H1 (cell line): ENCODE results near the gene ADAM12. TPM values are rescaled to one million over a fixed set of nuclear protein-coding genes. Genes with fewer than 3 reads are reported as not detected.

ENCODE experiments used
- CTCF ChIA-PET: fragments of 300-600 bp; sonication (Branson Sonifier 250); formaldehyde crosslinking; loops from one replicate; lab custom pipeline; 2021; ENCODE audit not compliant: partially characterized antibody; lab: Charles Lee
- POLR2A ChIA-PET: fragments of 300-600 bp; sonication (Branson Sonifier 250); formaldehyde crosslinking; loops from one replicate; lab custom pipeline; 2021; ENCODE audit warnings: inconsistent platforms; ENCODE audit not compliant: partially characterized antibody; lab: Charles Lee
- DNase-seq, 2 experiments: peaks; one replicate each; pipeline versions ENCODE4 v3.0.0 to v3.0.0-alpha.2; 2010 to 2022; ENCODE audit warnings: low spot score in 2 of 2, low read depth in 1 of 2, mixed read lengths in 1 of 2
- FAIRE-seq: peaks from 2 replicates; lab custom pipeline; 2011; peaks lifted over from hg19 to GRCh38; lab: Jason Lieb, UNC
- H2AFZ ChIP-seq: 2 replicates; pipeline ENCODE4 v1.8.1; 2012; ENCODE audit warnings: low read length, inconsistent platforms
- H2AK5ac ChIP-seq: 2 replicates; pipeline ENCODE4 v1.6.1; 2013; ENCODE audit warnings: low read depth, low read length
- H2BK120ac ChIP-seq: replicated peaks from 2 replicates; pipeline ENCODE3; 2013; ENCODE audit warnings: low read depth, low read length, inconsistent platforms
- H2BK12ac ChIP-seq: 2 replicates; pipeline ENCODE4 v1.6.1; 2013; ENCODE audit warnings: low read depth, low read length
- H2BK15ac ChIP-seq: 2 replicates; pipeline ENCODE4 v1.6.1; 2013; ENCODE audit warnings: low read length
- H2BK20ac ChIP-seq: 2 replicates; pipeline ENCODE4 v1.6.1; 2013; ENCODE audit warnings: low read length
- H2BK5ac ChIP-seq: 2 replicates; pipeline ENCODE4 v1.6.1; 2013; ENCODE audit warnings: low read depth, low read length
- H3K14ac ChIP-seq: 2 replicates; pipeline ENCODE4 v1.6.1; 2013; ENCODE audit warnings: inconsistent platforms; ENCODE audit not compliant: insufficient read length
- H3K18ac ChIP-seq: 2 replicates; pipeline ENCODE4 v1.6.1; 2013; ENCODE audit warnings: low read length; ENCODE audit errors: extremely low read depth
- H3K23ac ChIP-seq: 2 replicates; pipeline ENCODE4 v1.6.1; 2013; ENCODE audit warnings: inconsistent platforms; ENCODE audit not compliant: insufficient read length
- H3K23me2 ChIP-seq: 2 replicates; pipeline ENCODE4 v1.6.1; 2013; ENCODE audit warnings: low read depth, low read length
- H3K27ac ChIP-seq: 2 replicates; pipeline ENCODE4 v1.6.1; 2011; ENCODE audit warnings: low read depth, low read length, inconsistent platforms
- H3K27me3 ChIP-seq, 4 experiments: replicated peaks in 1 of 4; 1 replicate in 1 of 4; 2 replicates in 3 of 4; pipeline versions ENCODE4 v1.6.1 to v1.8.1; 2011 to 2013; ENCODE audit warnings: low read length in 3 of 4, mild to moderate bottlenecking in 3 of 4, inconsistent platforms in 2 of 4, mixed read lengths in 2 of 4, moderate library complexity in 1 of 4; ENCODE audit not compliant: control insufficient read depth in 3 of 4, insufficient read depth in 3 of 4; ENCODE audit errors: extremely low read depth in 1 of 4
- H3K36me3 ChIP-seq, 4 experiments: 2 replicates each; pipeline versions ENCODE4 v1.6.1 to v1.8.1; 2011 to 2013; ENCODE audit warnings: mild to moderate bottlenecking in 4 of 4, low read length in 3 of 4, moderate library complexity in 2 of 4, control low read depth in 1 of 4, inconsistent platforms in 1 of 4; ENCODE audit not compliant: insufficient read depth in 4 of 4, control insufficient read depth in 2 of 4
- H3K4ac ChIP-seq: replicated peaks from 2 replicates; pipeline ENCODE3; 2013; ENCODE audit warnings: low read length, low read depth, mixed read lengths, inconsistent platforms; ENCODE audit not compliant: insufficient read length
- H3K4me1 ChIP-seq, 4 experiments: replicated peaks in 1 of 4; 1 replicate in 1 of 4; 2 replicates in 3 of 4; pipeline versions ENCODE4 v1.6.1 to v1.8.1; 2011 to 2013; ENCODE audit warnings: low read length in 3 of 4, inconsistent platforms in 2 of 4, mixed read lengths in 1 of 4; ENCODE audit not compliant: insufficient read depth in 4 of 4, control insufficient read depth in 3 of 4
- H3K4me2 ChIP-seq, 2 experiments: 2 replicates each; pipeline versions ENCODE4 v1.6.1 to v1.8.1; 2011 to 2013; ENCODE audit warnings: low read depth in 2 of 2, low read length in 2 of 2, control low read depth in 1 of 2, inconsistent platforms in 1 of 2, mild to moderate bottlenecking in 1 of 2; ENCODE audit not compliant: insufficient read depth in 1 of 2
- H3K4me3 ChIP-seq, 4 experiments: fragments of 200-600, 300-600 bp in 1 of 4; sonication (generic), shearing (Covaris generic), sonication (Bioruptor Twin) in 1 of 4; 2 replicates each; pipeline versions ENCODE4 v1.5.1 to v1.8.1; 2011 to 2016; ENCODE audit warnings: low read length in 4 of 4, low read depth in 3 of 4, control low read depth in 2 of 4, inconsistent platforms in 2 of 4, mild to moderate bottlenecking in 2 of 4, mixed read lengths in 1 of 4, moderate library complexity in 1 of 4; ENCODE audit not compliant: insufficient read depth in 2 of 4; ENCODE audit errors: extremely low read depth in 1 of 4
- H3K56ac ChIP-seq: replicated peaks from 2 replicates; pipeline ENCODE3; 2013; ENCODE audit warnings: low read depth, mild to moderate bottlenecking, mixed read lengths, low read length, inconsistent platforms; ENCODE audit not compliant: insufficient read length
- H3K79me1 ChIP-seq: 2 replicates; pipeline ENCODE4 v1.6.1; 2013; ENCODE audit warnings: low read depth, low read length, control low read depth
- H3K79me2 ChIP-seq, 2 experiments: 2 replicates each; pipeline versions ENCODE4 v1.6.1 to v1.8.1; 2012 to 2013; ENCODE audit warnings: low read length in 2 of 2, mild to moderate bottlenecking in 2 of 2, inconsistent platforms in 1 of 2; ENCODE audit not compliant: insufficient read depth in 2 of 2, control insufficient read depth in 1 of 2
- H3K9ac ChIP-seq, 4 experiments: replicated peaks in 1 of 4; 1 replicate in 1 of 4; 2 replicates in 3 of 4; pipeline versions ENCODE4 v1.6.1 to v1.8.1; 2011 to 2013; ENCODE audit warnings: low read depth in 3 of 4, low read length in 3 of 4, control low read depth in 2 of 4, mild to moderate bottlenecking in 2 of 4, moderate library complexity in 2 of 4, inconsistent platforms in 1 of 4; ENCODE audit errors: extremely low read depth in 1 of 4
- H3K9me3 ChIP-seq, 2 experiments: 2 replicates each; pipeline versions ENCODE4 v1.6.1 to v1.8.1; 2012 to 2013; ENCODE audit warnings: mild to moderate bottlenecking in 2 of 2, moderate library complexity in 2 of 2, control low read depth in 1 of 2, inconsistent platforms in 1 of 2, low read depth in 1 of 2, low read length in 1 of 2, mixed read lengths in 1 of 2; ENCODE audit not compliant: insufficient read depth in 2 of 2
- H4K20me1 ChIP-seq, 2 experiments: replicated peaks in 1 of 2; 2 replicates each; pipeline versions ENCODE3 to v1.8.1; 2011 to 2013; ENCODE audit warnings: inconsistent platforms in 2 of 2, low read length in 2 of 2, mild to moderate bottlenecking in 1 of 2; ENCODE audit not compliant: insufficient read depth in 2 of 2, control insufficient read depth in 1 of 2
- H4K5ac ChIP-seq: 2 replicates; pipeline ENCODE4 v1.6.1; 2013; ENCODE audit warnings: low read length, low read depth, mixed read lengths, inconsistent platforms; ENCODE audit not compliant: insufficient read length
- H4K8ac ChIP-seq: 2 replicates; pipeline ENCODE4 v1.8.0; 2013; ENCODE audit warnings: mild to moderate bottlenecking, moderate library complexity, low read length, inconsistent platforms; ENCODE audit not compliant: insufficient read depth; ENCODE audit errors: extremely low read depth
- H4K91ac ChIP-seq: replicated peaks from 2 replicates; pipeline ENCODE3; 2013; ENCODE audit warnings: low read length, mixed read lengths, inconsistent platforms; ENCODE audit not compliant: insufficient read length
- BACH1 ChIP-seq: IDR thresholded peaks from 2 replicates; pipeline ENCODE4 v1.6.1; 2012; ENCODE audit warnings: low read length, improper control_type of control experiment
- CEBPB ChIP-seq: IDR thresholded peaks from 2 replicates; pipeline ENCODE4 v1.6.1; 2012; ENCODE audit warnings: low read depth, low read length
- EP300 ChIP-seq, 2 experiments: IDR thresholded peaks; 1 replicate in 1 of 2; 2 replicates in 1 of 2; pipeline ENCODE4 v1.6.1; 2011 to 2012; ENCODE audit warnings: low read depth in 2 of 2, low read length in 2 of 2, mild to moderate bottlenecking in 2 of 2, borderline replicate concordance in 1 of 2, inconsistent platforms in 1 of 2, moderate library complexity in 1 of 2
- KDM5A ChIP-seq: fragments of 200-600 bp; IDR thresholded peaks from 2 replicates; pipeline ENCODE4 v1.7.1; 2012; ENCODE audit warnings: mild to moderate bottlenecking, low read length, inconsistent platforms, mixed read lengths
- MAX ChIP-seq: IDR thresholded peaks from 2 replicates; pipeline ENCODE4 v1.6.1; 2012; ENCODE audit warnings: inconsistent platforms
- RAD21 ChIP-seq, 2 experiments: IDR thresholded peaks in 1 of 2; conservative IDR thresholded peaks in 1 of 2; 2 replicates each; pipeline ENCODE4 v1.6.1; 2011; ENCODE audit warnings: low read depth in 2 of 2, low read length in 2 of 2, improper control_type of control experiment in 1 of 2, inconsistent platforms in 1 of 2, mild to moderate bottlenecking in 1 of 2, moderate library complexity in 1 of 2
- RXRA ChIP-seq: IDR thresholded peaks from 2 replicates; pipeline ENCODE4 v1.6.1; 2011; ENCODE audit warnings: low read depth, mild to moderate bottlenecking, low read length, moderate library complexity; ENCODE audit not compliant: insufficient read depth
- SIN3A ChIP-seq, 2 experiments: IDR thresholded peaks in 1 of 2; conservative IDR thresholded peaks in 1 of 2; 2 replicates each; pipeline ENCODE4 v1.6.1; 2011 to 2012; ENCODE audit warnings: low read length in 2 of 2, improper control_type of control experiment in 1 of 2, low read depth in 1 of 2, mild to moderate bottlenecking in 1 of 2
- SIRT6 ChIP-seq: IDR thresholded peaks from one replicate; pipeline ENCODE4 v1.7.1; 2012; ENCODE audit warnings: low read length, inconsistent platforms
- SP1 ChIP-seq: IDR thresholded peaks from 2 replicates; pipeline ENCODE4 v1.6.1; 2011; ENCODE audit warnings: low read depth, low read length
- SP2 ChIP-seq: IDR thresholded peaks from 2 replicates; pipeline ENCODE4 v1.6.1; 2012; ENCODE audit warnings: mild to moderate bottlenecking, low read length, inconsistent platforms
- SRF ChIP-seq: IDR thresholded peaks from 2 replicates; pipeline ENCODE4 v1.6.1; 2011; ENCODE audit warnings: mild to moderate bottlenecking, low read depth, low read length, moderate library complexity
- TAF1 ChIP-seq: IDR thresholded peaks from 2 replicates; pipeline ENCODE4 v1.6.1; 2011; ENCODE audit warnings: mild to moderate bottlenecking, low read depth, low read length
- TAF7 ChIP-seq: optimal IDR thresholded peaks from 2 replicates; pipeline ENCODE3; 2011; ENCODE audit warnings: low read depth, mild to moderate bottlenecking, inconsistent platforms, low read length, moderate library complexity, borderline replicate concordance
- WGBS, 2 experiments: shearing (Covaris generic) in 1 of 2; methylation state at CpG; one replicate each; pipeline versions ENCODE4 v1.1.6 to v1.1.7; 2013 to 2015; ENCODE audit warnings: low lambda C conversion rate in 2 of 2, mixed read lengths in 2 of 2, inconsistent platforms in 1 of 2, low coverage in 1 of 2, missing lambda C conversion rate in 1 of 2; ENCODE audit not compliant: insufficient replicate concordance in 2 of 2, insufficient coverage in 1 of 2, insufficient read length in 1 of 2; ENCODE audit errors: extremely low coverage in 1 of 2, missing lambda C conversion rate in 1 of 2; 5-methylcytosine and 5-hydroxymethylcytosine counted together
- polyA plus RNA-seq, 7 experiments: library from polyadenylated mRNA; depleted of rRNA in 3 of 7; stranded (reverse) in 5 of 7; unstranded in 2 of 7; fragments of >200 nt in 5 of 7; fragments of 200-250 nt in 2 of 7; gene quantifications; 1 replicate in 5 of 7; 2 replicates in 1 of 7; 4 replicates in 1 of 7; pipeline versions ENCODE4 v1.2.1 to v1.2.3, GENCODE V29; 2011 to 2013; ENCODE audit warnings: missing spikeins in 2 of 7, mixed read lengths in 2 of 7
- total RNA-seq: library from RNA; stranded (reverse); fragmentation: NEBNext Ultra II Directional; extraction: Animal tissue kit (Norgen Biotek cat#: 25700); gene quantifications from 2 replicates; pipeline ENCODE4 v1.2.1, GENCODE V29; 2021

Gene ADAM12
- total and polyA plus RNA-seq, 2 of the 8 experiments (the other 6 are each of a cell fraction or from before 2014, with no cell fraction given) = 0.07 to 0.17 TPM

- Histone ChIP-seq H3K4ac (no peak overlapping the region), H3K23me2 (no peaks in the 10 kb centered on the region), H3K4me2 (no peak overlapping the region), H3K18ac (no peak overlapping the region), H3K79me1 (no peaks in the 10 kb centered on the region), H3K23ac (no peak overlapping the region), H4K5ac (no peak overlapping the region), H3K56ac (no peak overlapping the region), H2BK12ac (no peak overlapping the region), H4K8ac (no peak overlapping the region), H4K20me1 (no peaks in the 10 kb centered on the region), H2BK120ac (no peak overlapping the region), H2BK15ac (no peak overlapping the region), H2AK5ac (no peak overlapping the region), H3K36me3 (no peaks in the 10 kb centered on the region), H2BK20ac (no peak overlapping the region), H3K27me3 (no peaks in the 10 kb centered on the region), H2AFZ (no peak overlapping the region), H3K9me3 (no peaks in the 10 kb centered on the region), H2BK5ac (no peak overlapping the region), H3K4me3 (no peak overlapping the region), H3K79me2 (no peaks in the 10 kb centered on the region), H3K9ac (no peak overlapping the region), H3K14ac (no peak overlapping the region), H3K27ac (no peak overlapping the region), H3K4me1 (no peaks in the 10 kb centered on the region; a peak in 1 of 7 replicates), H4K91ac (no peak overlapping the region)
- ChIA-PET CTCF (interaction anchor here (0.7 to 1.0 kb wide), 3 partner anchors 9 to 43 kb away, joined by 3 read pairs; no protein-coding TSS in a partner anchor), POLR2A (no interaction called here)
- FAIRE-seq = no peak
- 94% methylated on average over 7 of the region's 7 CpGs; no CpG with 5 or more reads in 1 of the 2 experiments for WGBS, 2 experiments
- DNase-seq = no peak
- TF ChIP-seq SIN3A (conservative IDR thresholded peaks at IDR 0.05 in 1 of 2, IDR thresholded peaks at IDR 0.05 in 1 of 2; ENCODE audit: low read depth in 1 of 2, low read length in 2 of 2) (no peak), SP1 (no peak), MAX (no peak), TAF1 (no peak), BACH1 (no peak), KDM5A (no peak), TAF7 (no peak), SP2 (no peak), EP300 (IDR thresholded peaks at IDR 0.05; ENCODE audit: borderline replicate concordance in 1 of 2, low read depth in 2 of 2, low read length in 2 of 2) (no peak), RAD21 (IDR thresholded peaks at IDR 0.05 in 1 of 2, conservative IDR thresholded peaks at IDR 0.05 in 1 of 2; ENCODE audit: low read depth in 2 of 2, low read length in 2 of 2) (no peak), CEBPB (no peak), RXRA (no peak), SRF (no peak), SIRT6 (no peak)
Observed at GRCh38 chr10:126009650-126010049, 378.6 kb downstream of the ADAM12 start.
